Lower leg skin (tissue), 3 donors: ENCODE measurements around the gene CUL9.

ENCODE experiments used
- POLR2A ChIP-seq, 2 donors: fragments of 450-650 bp; IDR thresholded peaks; one replicate each; pipeline ENCODE4 v1.6.1; 2016 to 2017; ENCODE audit warnings: antibody characterized with exemption in 2 of 2, mild to moderate bottlenecking in 1 of 2, moderate library complexity in 1 of 2
- TF ChIP-seq, protein P1 (sequence below), 3 donors: fragments of 450-650 bp; IDR thresholded peaks; one replicate each; pipeline ENCODE4 v1.5.1; 2016; ENCODE audit warnings: antibody characterized with exemption in 3 of 3, mild to moderate bottlenecking in 3 of 3, moderate library complexity in 2 of 3

DNA sequence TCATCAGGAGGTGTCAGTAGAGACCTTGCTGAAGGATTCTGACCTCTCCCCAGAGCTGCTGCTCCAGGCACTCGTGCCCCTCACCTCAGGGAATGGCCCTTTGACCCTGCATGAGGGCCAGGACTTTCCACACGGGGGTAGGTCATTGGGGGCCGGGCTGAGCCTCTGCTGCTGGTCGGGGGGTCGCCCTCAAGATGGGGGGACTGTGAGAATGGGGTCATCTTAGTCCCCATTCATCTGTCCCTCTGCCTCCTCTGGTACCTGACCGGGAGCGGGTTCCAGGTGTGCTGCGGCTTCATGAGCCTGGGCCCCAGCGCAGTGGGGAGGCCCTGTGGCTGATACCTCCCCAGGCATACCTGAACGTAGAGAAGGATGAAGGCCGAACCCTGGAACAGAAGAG is 31.4 kb downstream of the CUL9 start:
- TF ChIP-seq POLR2A (IDR thresholded peaks at IDR 0.05) = no peak
- TF ChIP-seq, protein P1, sequence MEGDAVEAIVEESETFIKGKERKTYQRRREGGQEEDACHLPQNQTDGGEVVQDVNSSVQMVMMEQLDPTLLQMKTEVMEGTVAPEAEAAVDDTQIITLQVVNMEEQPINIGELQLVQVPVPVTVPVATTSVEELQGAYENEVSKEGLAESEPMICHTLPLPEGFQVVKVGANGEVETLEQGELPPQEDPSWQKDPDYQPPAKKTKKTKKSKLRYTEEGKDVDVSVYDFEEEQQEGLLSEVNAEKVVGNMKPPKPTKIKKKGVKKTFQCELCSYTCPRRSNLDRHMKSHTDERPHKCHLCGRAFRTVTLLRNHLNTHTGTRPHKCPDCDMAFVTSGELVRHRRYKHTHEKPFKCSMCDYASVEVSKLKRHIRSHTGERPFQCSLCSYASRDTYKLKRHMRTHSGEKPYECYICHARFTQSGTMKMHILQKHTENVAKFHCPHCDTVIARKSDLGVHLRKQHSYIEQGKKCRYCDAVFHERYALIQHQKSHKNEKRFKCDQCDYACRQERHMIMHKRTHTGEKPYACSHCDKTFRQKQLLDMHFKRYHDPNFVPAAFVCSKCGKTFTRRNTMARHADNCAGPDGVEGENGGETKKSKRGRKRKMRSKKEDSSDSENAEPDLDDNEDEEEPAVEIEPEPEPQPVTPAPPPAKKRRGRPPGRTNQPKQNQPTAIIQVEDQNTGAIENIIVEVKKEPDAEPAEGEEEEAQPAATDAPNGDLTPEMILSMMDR (IDR thresholded peaks at IDR 0.05) = no peak
